Parathyroid adenoma (tissue), 2 donors: ENCODE measurements around the gene ANXA4.

ENCODE experiments used
- H2AFZ ChIP-seq: fragments of 300-600 bp; sonication (generic); one replicate; pipeline ENCODE4 v1.7.0; 2017; ENCODE audit warnings: antibody characterized with exemption, mild to moderate bottlenecking
- H3K27ac ChIP-seq: fragments of 300-600 bp; sonication (generic); one replicate; pipeline ENCODE4 v1.7.0; 2017
- H3K27me3 ChIP-seq: fragments of 300-600 bp; sonication (generic); one replicate; pipeline ENCODE4 v1.7.0; 2017; ENCODE audit warnings: low read length; ENCODE audit not compliant: control insufficient read depth, insufficient read depth
- H3K36me3 ChIP-seq: fragments of 300-600 bp; sonication (generic); one replicate; pipeline ENCODE4 v1.7.0; 2017; ENCODE audit warnings: low read length; ENCODE audit not compliant: control insufficient read depth, insufficient read depth
- H3K4me1 ChIP-seq: fragments of 300-600 bp; sonication (generic); one replicate; pipeline ENCODE4 v1.7.0; 2017; ENCODE audit warnings: control low read depth
- H3K4me2 ChIP-seq: fragments of 300-600 bp; sonication (generic); one replicate; pipeline ENCODE4 v1.7.0; 2017; ENCODE audit warnings: low read length
- H3K4me3 ChIP-seq: fragments of 300-600 bp; sonication (generic); one replicate; pipeline ENCODE4 v1.7.0; 2017; ENCODE audit warnings: low read depth, low read length
- H3K79me2 ChIP-seq: fragments of 300-600 bp; sonication (generic); one replicate; pipeline ENCODE4 v1.7.0; 2017; ENCODE audit warnings: control low read depth
- H3K9ac ChIP-seq: fragments of 300-600 bp; sonication (generic); one replicate; pipeline ENCODE4 v1.7.0; 2017; ENCODE audit warnings: mild to moderate bottlenecking
- H3K9me3 ChIP-seq: fragments of 300-600 bp; sonication (generic); one replicate; pipeline ENCODE4 v1.7.0; 2017; ENCODE audit warnings: low read length; ENCODE audit not compliant: control insufficient read depth
- TF ChIP-seq, protein P1 (sequence below): fragments of 300-600 bp; sonication (generic); IDR thresholded peaks from one replicate; pipeline ENCODE4 v1.7.0; 2017; ENCODE audit warnings: antibody characterized with exemption, mild to moderate bottlenecking
- donor health status: primary hyperparathyroidism.

ANXA4 gene

DNA sequence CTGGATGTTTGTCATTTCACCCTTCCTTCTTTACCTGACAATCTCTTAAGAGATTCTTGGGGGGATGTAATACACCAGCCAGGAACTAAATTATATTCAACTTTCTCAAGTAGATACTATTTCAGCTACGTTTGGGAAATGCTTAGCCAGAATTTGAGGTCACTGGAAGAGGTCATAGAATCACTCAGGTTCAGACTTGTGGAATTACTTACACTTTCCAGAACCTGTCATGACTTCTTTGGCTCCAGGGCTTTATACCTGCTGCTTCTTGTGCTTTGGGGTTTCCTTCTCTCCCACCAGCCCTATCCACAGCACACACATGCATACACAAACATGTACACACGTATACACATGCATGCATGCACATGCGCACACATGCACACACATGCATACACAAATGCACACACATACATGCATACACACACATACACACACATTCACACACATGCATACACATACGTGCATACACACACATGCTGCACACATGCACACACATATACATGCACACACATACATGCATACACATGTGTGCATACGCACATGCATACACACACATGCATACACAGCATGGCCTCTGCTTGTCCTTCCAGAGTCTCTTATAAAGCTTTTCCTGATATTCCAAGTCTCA lies 23.5 kb upstream of the ANXA4 start:
- Histone ChIP-seq H3K27me3 (no peaks in the 10 kb centered on the region), H3K27ac (no peak overlapping the region), H3K36me3 (no peaks in the 10 kb centered on the region), H2AFZ (no peak overlapping the region), H3K79me2 (peaks cover 16% of the 10 kb centered on the region), H3K4me1 (peaks cover 19% of the 10 kb centered on the region), H3K4me3 (no peak overlapping the region), H3K9ac (no peak overlapping the region), H3K4me2 (no peak overlapping the region), H3K9me3 (no peaks in the 10 kb centered on the region)
- TF ChIP-seq, protein P1, sequence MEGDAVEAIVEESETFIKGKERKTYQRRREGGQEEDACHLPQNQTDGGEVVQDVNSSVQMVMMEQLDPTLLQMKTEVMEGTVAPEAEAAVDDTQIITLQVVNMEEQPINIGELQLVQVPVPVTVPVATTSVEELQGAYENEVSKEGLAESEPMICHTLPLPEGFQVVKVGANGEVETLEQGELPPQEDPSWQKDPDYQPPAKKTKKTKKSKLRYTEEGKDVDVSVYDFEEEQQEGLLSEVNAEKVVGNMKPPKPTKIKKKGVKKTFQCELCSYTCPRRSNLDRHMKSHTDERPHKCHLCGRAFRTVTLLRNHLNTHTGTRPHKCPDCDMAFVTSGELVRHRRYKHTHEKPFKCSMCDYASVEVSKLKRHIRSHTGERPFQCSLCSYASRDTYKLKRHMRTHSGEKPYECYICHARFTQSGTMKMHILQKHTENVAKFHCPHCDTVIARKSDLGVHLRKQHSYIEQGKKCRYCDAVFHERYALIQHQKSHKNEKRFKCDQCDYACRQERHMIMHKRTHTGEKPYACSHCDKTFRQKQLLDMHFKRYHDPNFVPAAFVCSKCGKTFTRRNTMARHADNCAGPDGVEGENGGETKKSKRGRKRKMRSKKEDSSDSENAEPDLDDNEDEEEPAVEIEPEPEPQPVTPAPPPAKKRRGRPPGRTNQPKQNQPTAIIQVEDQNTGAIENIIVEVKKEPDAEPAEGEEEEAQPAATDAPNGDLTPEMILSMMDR, result no peak

DNA sequence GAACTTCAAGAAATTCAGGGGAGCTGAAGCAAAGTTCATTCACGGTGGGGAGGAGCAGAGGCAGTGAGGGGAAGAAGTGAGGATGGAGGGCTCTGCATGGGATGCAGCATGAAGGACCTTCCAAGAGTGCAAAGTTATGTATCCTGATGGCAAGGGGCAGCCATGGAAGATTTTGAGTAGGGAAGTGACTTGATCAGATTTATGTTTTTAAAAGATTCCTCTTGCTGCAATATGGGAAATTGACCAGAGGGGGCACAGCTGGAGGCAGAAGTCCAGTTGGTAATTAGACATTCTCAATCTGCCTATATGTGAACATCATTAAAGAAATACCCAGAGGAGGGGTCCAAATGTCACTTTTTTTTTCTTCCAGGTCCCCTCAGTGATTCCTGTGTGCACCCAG lies 21.5 kb upstream of the ANXA4 start:
- Histone ChIP-seq H3K36me3 (no peaks in the 10 kb centered on the region), H3K27ac (no peak overlapping the region), H3K4me2 (no peak overlapping the region), H3K9me3 (no peaks in the 10 kb centered on the region), H3K79me2 (peaks cover 3% of the 10 kb centered on the region), H3K4me3 (no peak overlapping the region), H3K27me3 (no peaks in the 10 kb centered on the region), H2AFZ (no peak overlapping the region), H3K9ac (no peak overlapping the region), H3K4me1 (peaks cover 15% of the 10 kb centered on the region)
- TF ChIP-seq, protein P1, result peak; percentile 20

DNA sequence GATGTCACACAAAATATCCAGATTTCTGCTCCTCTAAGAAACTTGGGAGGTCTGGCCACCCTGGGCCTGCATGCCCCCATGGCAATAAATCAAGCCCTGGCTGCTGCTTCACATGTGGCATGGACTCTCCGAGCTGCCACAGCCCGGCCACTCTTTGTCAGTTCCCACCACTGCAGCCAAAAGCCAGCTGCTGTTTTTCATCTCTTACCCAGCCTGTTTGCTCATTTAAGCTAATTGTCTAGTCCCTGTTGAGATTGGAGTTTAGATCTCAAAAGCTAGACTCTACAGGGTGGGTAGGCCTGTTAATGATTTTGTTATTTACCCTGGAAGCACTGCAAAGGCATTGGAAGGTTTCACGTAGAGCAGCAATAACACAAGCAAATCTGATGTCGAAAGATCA lies 20.9 kb upstream of the ANXA4 start:
- Histone ChIP-seq H3K4me2 (no peak overlapping the region), H3K27ac (no peak overlapping the region), H3K4me3 (no peak overlapping the region), H2AFZ (no peak overlapping the region), H3K9me3 (no peaks in the 10 kb centered on the region), H3K4me1 (peaks cover 8% of the 10 kb centered on the region), H3K9ac (no peak overlapping the region), H3K27me3 (no peaks in the 10 kb centered on the region), H3K79me2 (peaks cover 3% of the 10 kb centered on the region), H3K36me3 (no peaks in the 10 kb centered on the region)
- TF ChIP-seq, protein P1, result no peak

DNA sequence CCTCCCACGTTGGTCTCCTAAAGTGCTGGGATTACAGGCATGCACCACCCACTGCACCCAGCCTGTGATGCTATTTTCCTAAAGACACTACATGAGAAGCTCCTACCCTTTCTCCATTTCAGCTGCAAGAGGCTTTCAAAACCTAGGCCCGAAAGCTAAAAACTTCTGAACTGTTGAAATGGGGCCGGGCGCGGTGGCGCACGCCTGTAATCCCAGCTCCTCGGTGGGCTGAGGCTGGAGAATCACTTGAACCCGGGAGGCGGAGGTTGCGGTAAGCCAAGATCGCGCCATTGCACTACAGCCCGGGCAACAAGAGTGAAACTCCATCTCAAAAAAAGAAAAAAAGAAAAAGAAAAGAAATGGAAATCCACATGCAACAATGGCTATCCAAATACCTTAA lies 18.1 kb upstream of the ANXA4 start:
- Histone ChIP-seq H3K4me3 (no peak overlapping the region), H3K27me3 (no peaks in the 10 kb centered on the region), H3K4me2 (no peak overlapping the region), H3K4me1 (no peaks in the 10 kb centered on the region), H3K9ac (no peak overlapping the region), H3K9me3 (no peaks in the 10 kb centered on the region), H3K79me2 (no peaks in the 10 kb centered on the region), H3K27ac (no peak overlapping the region), H2AFZ (no peak overlapping the region), H3K36me3 (no peaks in the 10 kb centered on the region)
- TF ChIP-seq, protein P1, result no peak

DNA sequence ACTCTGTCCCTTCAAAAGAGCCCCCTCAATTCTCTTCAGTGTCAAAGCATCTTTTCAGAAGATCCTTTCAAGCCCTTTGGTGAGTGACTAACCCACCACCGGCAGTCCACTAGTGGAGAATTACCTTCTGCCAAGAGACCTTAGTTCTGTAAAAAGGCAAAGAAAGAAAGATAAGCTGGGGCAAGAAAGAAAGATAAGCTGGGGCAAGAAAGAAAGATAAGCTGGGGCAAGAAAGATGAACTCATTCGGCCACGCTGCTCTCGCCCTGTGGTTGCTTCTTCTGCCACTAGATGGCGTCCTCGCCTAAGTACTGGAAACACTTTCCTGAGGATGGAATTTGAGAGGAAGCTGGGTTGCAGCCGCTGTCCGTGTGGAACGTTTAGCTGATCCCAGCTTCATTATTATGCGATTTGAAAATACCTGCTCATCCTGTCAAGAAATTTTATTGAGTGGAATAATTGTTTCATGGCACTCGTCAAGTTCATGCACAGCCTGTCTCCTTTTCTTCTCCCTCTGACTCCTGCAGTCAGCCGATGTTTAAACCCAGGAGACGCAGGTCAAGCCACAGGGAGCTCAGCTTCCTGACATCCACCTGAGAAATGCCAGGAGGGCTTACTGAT lies 17.3 kb upstream of the ANXA4 start:
- H3K36me3 ChIP-seq, result no peaks in the 10 kb centered on the region
- no peaks in the 10 kb centered on the region for H3K4me1 ChIP-seq
- no peak overlapping the region for H3K27ac ChIP-seq
- peak overlapping the region; percentile 92 for H2AFZ ChIP-seq
- no peaks in the 10 kb centered on the region for H3K27me3 ChIP-seq
- no peaks in the 10 kb centered on the region for H3K9me3 ChIP-seq
- no peaks in the 10 kb centered on the region for H3K79me2 ChIP-seq
- H3K4me3 ChIP-seq, result peak overlapping the region; percentile 28
- TF ChIP-seq, protein P1, result peak; percentile 96
- H3K9ac ChIP-seq, result no peak overlapping the region
- H3K4me2 ChIP-seq, result peak overlapping the region; percentile 75
